HEK293T (cell line): ENCODE data around the gene PNMA8B.
"Not testable (repeated sequence)": the region's sequence is repeated elsewhere in the genome, so short reads cannot be mapped to it uniquely, and the experiment has no call there.

Source experiments
- BHLHE40 ChIP-seq: fragments of 450-650 bp; IDR thresholded peaks from 2 replicates; pipeline ENCODE4 v1.6.1; 2016; ENCODE audit warnings: mild to moderate bottlenecking, moderate library complexity, borderline replicate concordance
- FOXA1 ChIP-seq: fragments of 450-650 bp; IDR thresholded peaks from 2 replicates; pipeline ENCODE4 v1.6.1; 2016; ENCODE audit warnings: mild to moderate bottlenecking
- FOXM1 ChIP-seq: fragments of 450-650 bp; IDR thresholded peaks from 2 replicates; pipeline ENCODE4 v1.6.1; 2017; ENCODE audit warnings: mild to moderate bottlenecking, borderline replicate concordance

DNA sequence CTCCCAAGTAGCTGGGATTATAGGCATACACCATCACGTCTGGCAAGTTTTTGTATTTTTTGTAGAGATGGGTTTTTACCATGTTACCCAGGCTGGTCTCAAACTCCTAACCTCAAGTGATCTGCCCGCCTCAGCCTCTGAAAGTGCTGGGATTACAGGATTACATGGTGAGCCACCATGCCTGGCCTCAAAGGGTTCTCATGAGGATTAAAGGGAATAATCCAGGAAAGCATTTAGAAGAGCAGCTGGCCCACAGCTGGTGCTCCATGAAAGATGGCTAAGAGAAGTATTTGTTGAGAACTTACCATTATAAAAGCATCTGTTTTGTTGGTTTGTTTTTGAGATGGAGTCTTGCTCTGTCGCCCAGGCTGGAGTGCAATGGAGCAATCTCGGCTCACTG is 1.2 kb upstream of the PNMA8B start:
- not testable (repeated sequence) for TF ChIP-seq FOXA1, BHLHE40, FOXM1
